GM20000 (cell line): Measurements from ENCODE around the gene FGF22.
"Not testable (repeated sequence)": the region's sequence is repeated elsewhere in the genome, so short reads cannot be mapped to it uniquely, and the experiment has no call there.

ENCODE experiments used
- DNase-seq: peaks from one replicate; pipeline ENCODE4 v3.0.0; 2012; ENCODE audit warnings: low spot score
- CTCF ChIP-seq: IDR thresholded peaks from 2 replicates; pipeline ENCODE4 v1.5.1; 2012; ENCODE audit warnings: mild to moderate bottlenecking, control low read depth; ENCODE audit errors: extremely low read depth, missing control alignments

Gene FGF22

DNA sequence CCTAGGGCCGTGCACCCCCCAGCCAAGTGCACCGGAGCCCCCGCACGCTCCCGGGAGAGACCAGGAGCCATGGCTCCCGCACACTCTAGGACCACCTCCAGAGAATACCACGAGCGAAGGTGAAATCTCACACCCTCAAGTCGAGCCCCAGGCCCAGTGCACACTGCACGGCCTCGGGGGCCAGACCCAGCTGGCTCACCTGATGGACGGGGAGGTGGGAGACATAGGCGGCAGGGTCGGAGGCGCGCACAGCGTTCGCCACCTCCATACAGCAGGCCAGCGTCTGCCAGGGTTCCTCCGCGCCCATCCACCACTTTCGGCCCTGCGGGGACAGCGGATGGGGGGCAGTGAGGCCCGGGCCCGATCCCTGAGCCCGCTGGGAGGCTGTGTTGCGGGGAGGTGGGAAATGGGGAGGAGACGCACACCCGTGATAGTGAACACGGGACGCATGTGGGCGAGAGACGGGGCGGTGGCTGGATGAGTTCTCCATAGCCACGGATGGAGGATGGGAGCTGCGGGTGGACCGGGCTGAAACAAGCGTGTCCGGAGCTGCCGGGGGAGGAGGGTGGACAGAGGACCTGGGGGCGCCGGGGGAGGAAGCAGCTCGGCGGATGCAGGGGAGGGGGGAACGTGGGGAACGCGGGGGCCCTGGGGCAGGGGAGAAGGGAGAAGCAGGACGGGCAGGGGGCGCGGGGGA, 19.4 kb upstream of the FGF22 start:
- DNase-seq: no peak
- TF ChIP-seq CTCF: no peak

GRCh38 chr19:621191-621590, 18.5 kb upstream of the FGF22 start:
- DNase-seq: not testable (repeated sequence)

DNA sequence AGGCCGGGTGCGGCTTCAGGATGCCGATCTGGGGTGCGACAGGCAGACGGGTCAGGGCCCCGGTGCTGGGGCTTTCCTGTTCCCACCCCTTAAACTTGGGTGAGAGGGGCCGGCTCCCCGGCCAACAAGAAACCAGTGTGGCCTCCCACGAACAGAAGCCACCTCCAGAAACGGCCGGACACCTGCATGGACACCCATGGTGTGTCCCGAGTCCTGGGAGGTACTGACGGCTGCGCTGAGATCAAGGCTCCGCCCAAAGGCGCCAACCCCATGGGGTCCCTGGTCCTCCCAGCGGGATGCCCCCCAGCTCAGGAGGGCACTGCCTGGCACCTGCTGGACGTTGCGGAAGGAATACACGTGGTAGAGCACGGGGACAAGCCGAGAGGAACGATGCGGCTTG, 17.9 kb upstream of the FGF22 start:
- no peak for DNase-seq
- TF ChIP-seq CTCF: no peak

- DNase-seq: no peak
- no peak for TF ChIP-seq CTCF
These were observed 17.0 kb upstream of the FGF22 start for GRCh38 chr19:622666-623065.

DNA sequence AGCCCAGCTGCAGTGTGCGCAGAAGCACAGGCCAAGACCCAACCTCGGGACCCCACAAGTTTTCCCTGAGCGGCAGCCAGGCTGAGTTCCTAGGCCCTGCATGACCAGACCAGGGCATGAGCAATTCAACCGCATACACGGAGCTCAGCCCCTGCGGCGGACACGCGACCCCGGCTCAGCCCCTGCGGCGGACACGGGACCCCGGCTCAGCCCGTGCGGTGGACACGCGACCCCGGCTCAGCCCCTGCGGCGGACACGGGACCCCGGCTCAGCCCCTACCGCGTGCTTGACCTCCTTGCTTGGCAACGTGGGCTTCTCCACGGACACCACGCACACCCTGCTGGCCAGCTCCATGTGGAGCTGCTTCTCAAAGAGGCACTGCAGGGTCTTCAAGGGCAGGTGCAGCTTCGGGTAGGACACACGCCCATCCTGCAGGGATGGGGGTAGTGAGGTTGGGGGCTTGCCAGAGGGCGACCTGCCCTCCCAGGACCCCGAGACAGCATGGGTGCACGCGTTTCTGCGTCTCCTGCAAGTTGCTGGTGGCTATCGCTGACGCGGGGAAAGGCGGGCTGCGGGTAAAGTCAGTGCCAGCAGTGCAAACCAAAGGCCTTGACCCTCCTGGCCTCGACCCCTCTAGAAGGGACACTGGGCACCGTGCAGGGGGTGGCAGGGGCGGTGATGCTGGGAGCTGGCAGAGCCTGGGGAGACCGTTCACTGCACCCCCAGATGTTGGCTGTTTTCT, 16.3 kb upstream of the FGF22 start:
- DNase-seq: no peak
- no peak for TF ChIP-seq CTCF

GRCh38 chr19:623974-624373, 15.7 kb upstream of the FGF22 start:
- TF ChIP-seq CTCF: no peak
- no peak for DNase-seq

DNA sequence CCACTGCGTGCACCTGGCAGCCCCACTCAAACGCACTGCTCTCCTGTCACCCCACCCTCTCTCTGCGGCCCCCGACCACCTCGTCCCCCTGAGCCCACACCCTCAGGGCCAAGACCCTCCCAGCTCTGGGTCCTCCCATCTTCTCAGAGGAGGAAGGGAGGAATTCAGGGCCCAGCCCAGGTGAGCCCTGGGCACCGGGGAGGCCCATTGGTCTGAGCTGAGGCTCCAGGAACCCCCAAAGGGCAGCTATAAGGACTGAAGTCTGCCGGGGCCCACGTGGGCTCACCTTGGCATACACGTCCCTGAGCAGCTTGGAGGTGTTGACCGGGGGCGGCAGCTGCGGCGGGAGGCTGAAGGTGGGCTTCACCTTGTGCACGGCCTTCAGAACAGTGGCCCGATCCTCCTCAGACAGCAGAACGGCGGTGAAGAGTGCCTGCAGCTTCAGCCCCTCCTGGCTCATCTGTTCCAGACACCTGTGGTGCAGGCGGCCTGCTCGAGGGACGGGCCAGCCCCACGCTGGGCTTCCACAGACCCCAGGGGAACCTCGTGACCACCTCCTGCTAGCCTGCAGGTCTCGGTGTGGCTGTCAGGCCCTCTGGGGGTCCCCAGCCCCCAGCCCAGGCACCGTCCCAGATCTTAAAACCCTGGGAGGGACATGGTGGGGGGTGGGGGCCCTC, 15.1 kb upstream of the FGF22 start:
- TF ChIP-seq CTCF: no peak
- no peak for DNase-seq
